Panc1 (cell line): Measurements from ENCODE around the gene KIAA1755. TPM values are rescaled to one million over a fixed set of nuclear protein-coding genes. Genes with fewer than 3 reads are reported as not detected.

Experiments used
- ATAC-seq: fragments of 200-7000 bp; cut with Tn5 transposase; 2 replicates; pipeline ENCODE4 v1.9.1; 2020; ENCODE audit warnings: mild to moderate bottlenecking, moderate library complexity
- BruUV-seq: library from RNA; stranded (reverse); fragments of 400-500 nt; replicated peaks from 2 replicates; lab custom pipeline; 2021; lab: Mats Ljungman, UMichigan
- CTCF ChIA-PET: fragments of 300-600 bp; sonication (Branson Sonifier 250); formaldehyde crosslinking; loops from one replicate; lab custom pipeline; 2022; ENCODE audit warnings: antibody characterized with exemption; lab: Charles Lee
- POLR2A ChIA-PET: fragments of 300-600 bp; sonication (Branson Sonifier 250); formaldehyde crosslinking; loops from one replicate; lab custom pipeline; 2022; ENCODE audit warnings: antibody characterized with exemption; lab: Charles Lee
- DNase-seq: peaks from one replicate; pipeline ENCODE4 v3.0.0-alpha.2; 2010; ENCODE audit warnings: low read depth, low spot score
- H3K27ac ChIP-seq: 2 replicates; pipeline ENCODE4 v1.5.1; 2011; ENCODE audit warnings: mild to moderate bottlenecking, low read length, inconsistent platforms
- H3K27me3 ChIP-seq: fragments of 200-500 bp; sonication (Bioruptor generic); 2 replicates; pipeline ENCODE4 v1.6.0; 2014; ENCODE audit warnings: low read length, inconsistent platforms; ENCODE audit not compliant: control insufficient read depth, insufficient read depth
- H3K36me3 ChIP-seq: fragments of 200-500 bp; sonication (Bioruptor generic); 2 replicates; pipeline ENCODE4 v1.5.1; 2014; ENCODE audit warnings: inconsistent platforms, mild to moderate bottlenecking, low read length, moderate library complexity; ENCODE audit not compliant: control insufficient read depth, insufficient read depth
- H3K4me1 ChIP-seq: 2 replicates; pipeline ENCODE4 v1.5.1; 2011; ENCODE audit warnings: inconsistent platforms, mild to moderate bottlenecking, low read length, moderate library complexity; ENCODE audit not compliant: control insufficient read depth, insufficient read depth
- H3K4me3 ChIP-seq, 2 experiments: 2 replicates each; pipeline ENCODE4 v1.5.1; 2011 to 2012; ENCODE audit warnings: low read depth in 2 of 2, low read length in 2 of 2, mild to moderate bottlenecking in 2 of 2, inconsistent platforms in 1 of 2, moderate library complexity in 1 of 2
- H3K9me3 ChIP-seq: fragments of 200-500 bp; sonication (Bioruptor generic); 2 replicates; pipeline ENCODE4 v1.5.1; 2014; ENCODE audit warnings: low read depth, mild to moderate bottlenecking, inconsistent platforms, low read length, moderate library complexity; ENCODE audit not compliant: control insufficient read depth, insufficient read depth
- POLR2AphosphoS5 ChIP-seq: IDR thresholded peaks from 2 replicates; pipeline ENCODE4 v1.6.1; 2012; ENCODE audit warnings: mild to moderate bottlenecking, low read depth, low read length, moderate library complexity
- REST ChIP-seq, 2 experiments: IDR thresholded peaks; 2 replicates each; pipeline ENCODE4 v1.6.1; 2011 to 2012; ENCODE audit warnings: low read depth in 2 of 2, control low read depth in 1 of 2, low read length in 1 of 2, mild to moderate bottlenecking in 1 of 2, moderate library complexity in 1 of 2; ENCODE audit not compliant: insufficient read depth in 1 of 2
- SIN3A ChIP-seq: IDR thresholded peaks from 2 replicates; pipeline ENCODE4 v1.6.1; 2012; ENCODE audit warnings: low read depth, mild to moderate bottlenecking, low read length, moderate library complexity, borderline replicate concordance; ENCODE audit not compliant: insufficient read depth
- TCF7L2 ChIP-seq: IDR thresholded peaks from 2 replicates; pipeline ENCODE4 v1.6.1; 2011; ENCODE audit warnings: mild to moderate bottlenecking, low read depth, low read length, inconsistent platforms
- in situ Hi-C: cut with HindIII; loops from 2 replicates; pipeline ENCODE4 v1.10.0; 2016; ENCODE audit warnings: low sequenced_read_pairs, low pct_unique_long_range_greater_than_20kb
- intact Hi-C: fragments of 100-400 bp; cut with micrococcal nuclease; formaldehyde crosslinking; loops from one replicate; pipeline ENCODE4 v1.10.0; 2022; ENCODE audit not compliant: unreplicated experiment
- total RNA-seq: library from RNA; stranded (reverse); gene quantifications from one replicate; pipeline ENCODE4 v1.2.1, GENCODE V29; 2021; ENCODE audit not compliant: unreplicated experiment
- TF ChIP-seq, protein P1 (sequence below): fragments of 450-650 bp; IDR thresholded peaks from 2 replicates; pipeline ENCODE4 v1.5.1; 2017; ENCODE audit warnings: mild to moderate bottlenecking

KIAA1755 gene
- total RNA-seq, 1 experiment from 2014 or later = 0.08 TPM

DNA sequence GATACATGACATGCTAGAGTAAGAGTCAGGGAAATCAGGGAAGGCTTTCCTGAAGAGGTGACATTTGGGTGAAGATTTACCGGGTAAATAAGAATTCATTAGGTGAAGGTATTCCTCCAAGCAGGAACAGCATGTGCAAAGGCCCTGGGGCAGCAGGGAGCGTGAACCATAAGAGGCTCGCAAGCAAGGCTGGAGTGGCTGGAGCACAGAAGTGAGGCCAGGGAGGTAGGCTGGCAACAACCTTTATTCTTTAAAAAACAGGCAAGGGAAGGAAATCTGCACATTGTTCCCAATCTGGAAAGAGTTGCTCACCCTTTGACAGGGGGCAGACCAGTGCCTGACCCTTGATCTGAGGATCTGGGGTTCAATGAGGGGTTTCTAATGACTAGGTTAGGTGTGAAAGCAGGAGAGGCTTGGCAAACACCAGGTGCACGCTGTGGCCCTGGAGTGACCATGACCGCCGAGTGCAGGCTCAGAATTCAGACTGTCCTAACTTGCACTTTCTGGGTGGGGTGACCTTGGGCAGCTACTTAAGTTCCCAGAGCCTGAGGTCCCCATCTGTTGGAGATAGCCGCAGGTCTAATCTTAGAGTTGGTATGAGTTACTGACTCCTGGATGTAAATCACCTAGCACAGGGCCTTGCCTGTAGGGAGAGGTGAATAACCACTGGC, 1.9 kb downstream of the KIAA1755 start:
- in situ Hi-C loops (no loop called here), intact Hi-C loops (no loop called here)
- ChIA-PET POLR2A (no interaction called here), CTCF (no interaction called here)
- BruUV-seq = no TSS peak
- DNase-seq (no peak), ATAC-seq (no peak)
- Histone ChIP-seq H3K27me3 (peaks cover 2% of the 10 kb centered on the region; the same call in 1 of the 2 replicates), H3K9me3 (no peaks in the 10 kb centered on the region), H3K27ac (no peak overlapping the region), H3K4me1 (no peaks in the 10 kb centered on the region), H3K4me3 (no peak overlapping the region), H3K36me3 (no peaks in the 10 kb centered on the region)
- TF ChIP-seq TCF7L2 (no peak), REST (IDR thresholded peaks at IDR 0.05; ENCODE audit: insufficient read depth in 1 of 2, low read depth in 2 of 2, low read length in 1 of 2) (no peak), SIN3A (no peak), POLR2AphosphoS5 (no peak)
- TF ChIP-seq, protein P1, sequence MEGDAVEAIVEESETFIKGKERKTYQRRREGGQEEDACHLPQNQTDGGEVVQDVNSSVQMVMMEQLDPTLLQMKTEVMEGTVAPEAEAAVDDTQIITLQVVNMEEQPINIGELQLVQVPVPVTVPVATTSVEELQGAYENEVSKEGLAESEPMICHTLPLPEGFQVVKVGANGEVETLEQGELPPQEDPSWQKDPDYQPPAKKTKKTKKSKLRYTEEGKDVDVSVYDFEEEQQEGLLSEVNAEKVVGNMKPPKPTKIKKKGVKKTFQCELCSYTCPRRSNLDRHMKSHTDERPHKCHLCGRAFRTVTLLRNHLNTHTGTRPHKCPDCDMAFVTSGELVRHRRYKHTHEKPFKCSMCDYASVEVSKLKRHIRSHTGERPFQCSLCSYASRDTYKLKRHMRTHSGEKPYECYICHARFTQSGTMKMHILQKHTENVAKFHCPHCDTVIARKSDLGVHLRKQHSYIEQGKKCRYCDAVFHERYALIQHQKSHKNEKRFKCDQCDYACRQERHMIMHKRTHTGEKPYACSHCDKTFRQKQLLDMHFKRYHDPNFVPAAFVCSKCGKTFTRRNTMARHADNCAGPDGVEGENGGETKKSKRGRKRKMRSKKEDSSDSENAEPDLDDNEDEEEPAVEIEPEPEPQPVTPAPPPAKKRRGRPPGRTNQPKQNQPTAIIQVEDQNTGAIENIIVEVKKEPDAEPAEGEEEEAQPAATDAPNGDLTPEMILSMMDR = no peak

GRCh38 chr20:38256966-38257365, 3.6 kb downstream of the KIAA1755 start:
- Histone ChIP-seq H3K27ac (no peak overlapping the region), H3K9me3 (no peaks in the 10 kb centered on the region), H3K4me1 (no peaks in the 10 kb centered on the region), H3K27me3 (0 out of 2 replicates have a peak, but pooled peaks cover 2% of the 10 kb centered on the region), H3K4me3 (no peak overlapping the region), H3K36me3 (no peaks in the 10 kb centered on the region)
- ATAC-seq (no peak), DNase-seq (no peak)
- ChIA-PET POLR2A (no interaction called here), CTCF (no interaction called here)
- TF ChIP-seq, protein P1 = no peak
- TF ChIP-seq SIN3A = no peak
- TF ChIP-seq POLR2AphosphoS5 = no peak
- TF ChIP-seq REST (IDR thresholded peaks at IDR 0.05; ENCODE audit: insufficient read depth in 1 of 2, low read depth in 2 of 2, low read length in 1 of 2) = no peak
- TF ChIP-seq TCF7L2 = no peak
- in situ Hi-C loops = no loop called here
- BruUV-seq = no TSS peak
- intact Hi-C loops = no loop called here
